GM12874 (cell line): Measurements from ENCODE around the gene BDH2.

ENCODE experiments used
- TF ChIP-seq, protein P1 (sequence below): IDR thresholded peaks from 2 replicates; pipeline ENCODE4 v1.5.1; 2011; ENCODE audit warnings: low read depth, mild to moderate bottlenecking, control low read depth, low read length, moderate library complexity; ENCODE audit not compliant: insufficient read depth

The BDH2 gene

DNA sequence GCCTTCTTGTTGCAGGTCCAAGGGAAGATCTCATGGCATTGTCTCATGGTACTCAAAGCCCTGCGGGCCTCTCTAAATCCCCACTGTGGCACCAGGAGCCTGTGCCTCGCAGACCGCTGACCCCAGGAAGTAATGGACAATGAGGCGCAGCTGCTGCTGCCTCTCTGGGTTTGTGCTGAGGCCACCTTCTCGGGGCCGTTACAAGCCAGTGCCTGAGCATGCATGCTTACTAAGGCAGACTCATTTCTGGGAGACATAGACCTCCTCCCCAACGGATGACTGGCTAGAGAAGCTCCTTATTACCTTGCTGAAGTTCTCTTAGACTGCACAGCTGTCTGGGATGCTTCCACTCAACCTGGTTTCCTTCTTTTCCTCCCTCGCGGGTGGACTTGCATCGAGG, 1.3 kb downstream of the BDH2 start:
- TF ChIP-seq, protein P1, sequence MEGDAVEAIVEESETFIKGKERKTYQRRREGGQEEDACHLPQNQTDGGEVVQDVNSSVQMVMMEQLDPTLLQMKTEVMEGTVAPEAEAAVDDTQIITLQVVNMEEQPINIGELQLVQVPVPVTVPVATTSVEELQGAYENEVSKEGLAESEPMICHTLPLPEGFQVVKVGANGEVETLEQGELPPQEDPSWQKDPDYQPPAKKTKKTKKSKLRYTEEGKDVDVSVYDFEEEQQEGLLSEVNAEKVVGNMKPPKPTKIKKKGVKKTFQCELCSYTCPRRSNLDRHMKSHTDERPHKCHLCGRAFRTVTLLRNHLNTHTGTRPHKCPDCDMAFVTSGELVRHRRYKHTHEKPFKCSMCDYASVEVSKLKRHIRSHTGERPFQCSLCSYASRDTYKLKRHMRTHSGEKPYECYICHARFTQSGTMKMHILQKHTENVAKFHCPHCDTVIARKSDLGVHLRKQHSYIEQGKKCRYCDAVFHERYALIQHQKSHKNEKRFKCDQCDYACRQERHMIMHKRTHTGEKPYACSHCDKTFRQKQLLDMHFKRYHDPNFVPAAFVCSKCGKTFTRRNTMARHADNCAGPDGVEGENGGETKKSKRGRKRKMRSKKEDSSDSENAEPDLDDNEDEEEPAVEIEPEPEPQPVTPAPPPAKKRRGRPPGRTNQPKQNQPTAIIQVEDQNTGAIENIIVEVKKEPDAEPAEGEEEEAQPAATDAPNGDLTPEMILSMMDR, result no peak

DNA sequence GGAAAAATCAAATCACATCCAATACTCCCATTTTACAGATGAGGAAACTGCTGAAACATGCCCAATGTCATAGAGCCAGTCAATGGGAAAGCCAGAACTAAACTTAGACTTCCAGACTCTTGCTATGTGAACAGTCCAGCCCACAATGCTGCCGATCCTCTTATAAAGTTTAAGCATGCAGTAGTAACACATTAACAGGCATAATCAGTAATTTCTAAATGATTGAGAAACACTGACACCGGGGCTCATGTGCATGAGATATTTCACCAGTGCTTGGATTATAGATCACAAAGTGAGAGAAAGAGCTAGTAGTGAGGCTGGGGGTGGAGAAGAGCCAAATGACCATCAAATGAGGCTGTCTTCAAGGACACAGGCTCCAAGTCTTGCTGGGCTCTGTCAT, 2.5 kb downstream of the BDH2 start:
- TF ChIP-seq, protein P1, result no peak

DNA sequence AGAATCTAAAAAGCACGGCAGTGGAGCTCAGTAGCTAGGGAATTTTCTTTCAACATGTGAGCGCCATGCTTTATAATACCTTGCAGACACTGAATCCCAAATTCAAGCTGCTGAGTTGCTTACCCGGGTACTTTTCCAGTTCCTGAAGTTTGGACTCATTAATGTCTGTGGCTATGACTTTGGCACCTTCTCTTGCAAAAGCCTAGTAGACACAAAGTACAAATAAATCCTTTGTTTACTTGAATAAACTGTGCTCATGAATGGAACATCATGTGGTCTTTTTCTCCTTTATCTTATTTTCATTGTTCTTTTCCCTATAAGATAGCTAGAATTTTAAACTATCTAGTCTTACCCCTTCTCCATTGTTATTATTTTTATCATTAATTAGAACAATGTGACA, 4.6 kb downstream of the BDH2 start:
- TF ChIP-seq, protein P1, result no peak

GRCh38 chr4:103092245-103092644, 7.4 kb downstream of the BDH2 start:
- TF ChIP-seq, protein P1, result no peak

DNA sequence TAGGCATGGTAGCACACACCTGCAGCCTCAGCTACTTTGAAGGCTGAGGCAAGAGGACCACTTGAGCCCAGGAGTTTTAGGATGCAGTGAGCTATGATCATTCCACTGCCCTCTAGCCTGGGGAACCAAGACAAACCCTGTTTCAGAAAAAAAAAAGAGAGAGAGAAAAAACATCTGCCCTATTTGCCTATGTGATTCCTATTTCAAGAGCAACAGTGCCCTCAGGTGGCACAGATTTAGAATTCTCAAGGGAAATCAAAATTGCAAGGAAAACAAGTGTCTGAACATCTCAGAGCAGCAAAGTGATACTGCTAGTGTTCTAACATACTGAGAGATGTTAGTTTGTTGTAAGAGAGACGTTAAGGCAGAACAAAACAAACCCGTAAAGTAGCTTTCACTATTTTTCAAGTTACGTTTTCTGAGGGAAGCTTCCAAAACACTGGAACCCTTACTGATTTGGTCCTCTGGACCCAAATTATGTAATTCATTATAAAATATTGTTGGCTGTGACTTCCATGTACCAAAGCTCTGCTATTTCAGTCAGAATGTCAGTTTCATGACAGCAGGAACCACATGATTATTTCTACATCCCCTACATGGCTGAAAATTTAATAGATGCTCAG, 7.9 kb downstream of the BDH2 start:
- TF ChIP-seq, protein P1, result peak; percentile 40; the same call in 1 of the 2 replicates

DNA sequence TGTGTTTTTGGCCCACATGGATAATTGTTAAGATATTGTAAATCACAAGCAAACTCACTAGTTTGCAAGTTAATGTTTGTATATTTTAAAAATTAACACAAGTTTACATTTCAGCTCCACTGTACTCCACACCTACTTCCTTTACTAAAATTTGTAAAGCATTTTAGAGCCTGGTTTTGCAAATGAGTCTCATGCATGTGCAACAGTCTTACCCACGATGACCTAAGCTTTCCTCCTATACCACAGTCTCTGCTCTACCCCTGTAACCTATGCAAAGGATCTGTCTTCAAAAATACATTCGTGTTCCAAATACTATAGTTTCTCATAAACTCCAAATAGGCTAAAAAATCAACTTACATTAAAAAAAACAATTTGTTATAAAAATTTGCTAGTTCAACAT, 10.2 kb downstream of the BDH2 start:
- TF ChIP-seq, protein P1, result no peak

DNA sequence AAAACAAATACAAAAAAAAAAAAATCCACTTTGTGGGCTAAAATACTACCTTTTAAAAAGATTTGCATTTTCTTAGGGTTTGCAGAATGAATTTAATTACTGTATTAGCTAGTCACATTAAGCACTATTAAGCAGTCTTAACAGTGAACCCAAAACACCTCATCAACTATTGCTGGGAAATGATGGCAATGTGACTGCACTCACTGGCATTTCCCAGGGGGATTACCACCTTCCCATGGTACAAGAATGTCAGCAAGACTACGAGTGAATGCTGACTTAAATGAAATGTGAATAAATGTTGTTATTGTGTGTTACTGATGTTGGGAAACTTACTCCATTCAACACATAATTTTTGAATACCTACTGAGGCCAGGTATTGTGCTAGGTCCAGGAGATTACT, 13.1 kb downstream of the BDH2 start:
- TF ChIP-seq, protein P1, result no peak
